HG02642 (cell line): ENCODE measurements around the gene SLC16A5.
"Not testable (repeated sequence)": the region's sequence is repeated elsewhere in the genome, so short reads cannot be mapped to it uniquely, and the experiment has no call there.

Experiments
- ATAC-seq: cut with Tn5 transposase; IDR thresholded peaks from one replicate; pipeline ENCODE4 v1.9.1; 2021; ENCODE audit warnings: mild to moderate bottlenecking; ENCODE audit not compliant: unreplicated experiment, poor library complexity

The SLC16A5 gene

DNA sequence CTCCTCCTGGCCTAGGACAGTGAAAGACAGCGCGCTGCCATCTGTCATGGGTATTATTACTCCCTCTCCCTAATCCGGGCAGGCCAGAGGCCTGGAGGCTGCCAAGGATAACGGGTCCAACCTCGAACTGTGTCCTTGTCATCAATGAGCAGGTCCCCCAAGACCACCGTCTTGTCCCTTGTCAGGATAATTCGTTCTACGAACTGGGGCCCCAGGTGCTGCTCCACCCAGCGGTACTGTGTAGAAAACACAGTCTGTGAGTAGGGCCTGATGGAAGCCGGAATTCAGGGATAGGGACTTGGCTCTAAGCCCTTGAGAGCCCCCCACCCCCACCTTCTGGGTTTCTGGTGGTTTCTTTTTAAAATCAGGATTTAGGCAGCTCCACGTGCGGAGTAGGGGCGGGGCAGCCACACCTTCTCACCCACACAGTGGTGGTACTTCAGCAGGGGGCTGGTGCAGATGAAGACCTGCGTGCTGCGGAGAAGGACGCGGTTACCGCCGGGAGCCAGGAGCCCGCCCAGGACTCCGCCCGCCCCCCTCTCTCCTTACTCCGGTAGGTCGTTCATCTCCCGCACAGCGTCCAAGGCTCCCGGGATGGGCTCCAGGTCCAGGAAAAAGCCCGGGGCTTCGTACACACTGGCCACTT, 43.0 kb downstream of the SLC16A5 start:
- peak; percentile 10 for ATAC-seq

DNA sequence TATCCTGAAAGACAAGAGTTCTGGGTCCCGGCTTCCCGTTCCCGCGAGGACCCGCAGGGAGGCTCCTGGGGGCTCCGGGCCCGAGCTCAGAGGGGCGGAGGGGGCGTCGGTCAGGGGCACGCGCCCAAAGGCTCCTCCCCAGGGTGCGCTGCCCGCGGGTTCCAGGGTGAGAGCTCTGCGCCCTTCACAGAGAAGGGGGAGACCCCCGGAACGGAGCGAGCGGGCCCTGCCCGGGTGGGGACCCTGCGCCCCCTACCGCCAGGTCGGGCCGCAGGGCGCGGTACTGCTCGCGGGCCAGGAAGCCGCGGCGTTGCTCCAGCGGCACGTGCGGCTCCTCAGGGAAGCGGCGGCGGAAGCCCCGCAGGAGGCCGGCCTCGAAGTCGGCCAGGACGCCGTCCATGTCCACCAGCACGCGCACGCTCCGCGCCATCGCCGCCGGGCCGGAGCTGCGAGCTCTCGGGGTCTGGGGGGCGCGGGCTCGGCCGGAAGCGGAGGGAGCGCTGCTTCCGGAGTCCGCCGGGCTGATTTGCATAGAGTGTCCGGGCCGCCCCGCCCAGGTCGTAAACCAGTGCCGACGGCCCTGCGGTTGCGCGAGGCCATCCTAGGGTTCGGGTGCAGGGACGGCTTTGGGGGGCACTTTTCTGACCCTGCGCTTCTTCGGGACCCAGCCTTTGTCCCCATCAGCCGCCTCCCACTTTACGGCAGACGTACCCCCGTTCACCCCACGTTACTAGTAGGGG, 43.7 kb downstream of the SLC16A5 start, which contains the start of gene NT5C:
Gene NT5C (minus strand): TSS at position 465 of the 740 bp plus-strand sequence. CDS start 35 bp downstream, at position 430.
- peak; percentile 80 for ATAC-seq

DNA sequence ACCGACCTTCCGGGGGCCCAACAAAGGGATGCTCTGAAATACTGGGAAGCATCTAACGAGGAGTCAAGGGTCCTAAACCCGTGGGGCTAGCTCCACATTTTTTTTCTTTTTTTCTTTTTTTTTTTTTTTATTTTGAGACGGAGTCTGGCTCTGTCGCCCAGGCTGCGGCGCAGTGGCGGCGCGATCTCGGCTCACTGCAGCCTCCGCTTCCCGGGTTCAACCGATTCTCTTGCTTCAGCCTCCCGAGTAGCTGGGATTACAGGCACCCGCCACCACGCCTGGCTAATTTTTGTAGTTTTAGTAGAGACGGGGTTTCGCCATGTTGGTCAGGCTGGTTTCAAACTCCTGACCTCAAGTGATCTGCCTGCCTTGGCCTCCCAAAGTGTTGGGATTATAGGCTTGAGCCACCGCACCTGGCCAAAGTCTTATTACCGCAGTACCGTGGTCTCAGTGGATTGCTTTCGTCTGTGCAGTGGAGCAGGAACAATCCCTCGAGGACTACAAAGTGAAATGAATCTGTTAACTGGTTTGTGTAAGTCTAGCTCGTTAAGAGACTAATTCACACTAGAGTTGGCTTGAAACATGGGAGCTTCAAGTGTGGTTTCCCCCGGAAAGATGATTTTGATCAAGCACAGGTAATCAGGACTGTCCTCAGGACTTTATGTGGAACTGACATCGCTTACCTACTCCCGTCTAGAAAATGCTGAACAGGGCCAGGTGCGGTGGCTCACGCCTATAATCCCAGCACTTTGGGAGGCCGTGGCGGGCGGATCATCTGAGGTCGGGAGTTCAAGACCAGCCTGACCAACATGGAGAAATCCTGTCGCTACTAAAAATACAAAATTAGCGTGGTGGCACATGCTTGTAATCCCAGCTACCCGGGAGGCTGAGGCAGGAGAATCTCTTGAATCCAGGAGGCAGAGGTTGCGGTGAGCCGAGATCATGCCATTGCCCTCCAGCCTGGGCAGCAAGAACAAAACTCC, 44.6 kb downstream of the SLC16A5 start:
- ATAC-seq = not testable (repeated sequence)

DNA sequence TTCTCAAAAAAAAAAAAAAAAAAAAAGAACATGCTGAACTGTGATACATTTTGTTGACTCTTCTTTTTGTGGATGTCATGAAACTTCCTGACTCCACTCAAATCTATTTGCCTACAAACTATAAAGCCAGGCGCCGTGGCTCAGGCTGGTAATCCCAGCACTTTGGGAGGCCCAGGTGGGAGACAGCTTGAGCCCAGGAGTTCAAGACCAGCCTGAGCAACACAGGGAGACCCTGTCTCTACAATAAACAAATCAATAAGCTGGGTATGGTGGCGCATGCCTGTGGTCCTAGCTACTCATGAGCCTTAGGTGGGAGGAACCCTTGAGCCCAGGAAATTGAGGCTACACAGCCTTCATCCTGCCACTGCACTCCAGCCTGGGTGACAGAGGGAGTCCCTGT, 45.2 kb downstream of the SLC16A5 start:
- ATAC-seq = no peak

DNA sequence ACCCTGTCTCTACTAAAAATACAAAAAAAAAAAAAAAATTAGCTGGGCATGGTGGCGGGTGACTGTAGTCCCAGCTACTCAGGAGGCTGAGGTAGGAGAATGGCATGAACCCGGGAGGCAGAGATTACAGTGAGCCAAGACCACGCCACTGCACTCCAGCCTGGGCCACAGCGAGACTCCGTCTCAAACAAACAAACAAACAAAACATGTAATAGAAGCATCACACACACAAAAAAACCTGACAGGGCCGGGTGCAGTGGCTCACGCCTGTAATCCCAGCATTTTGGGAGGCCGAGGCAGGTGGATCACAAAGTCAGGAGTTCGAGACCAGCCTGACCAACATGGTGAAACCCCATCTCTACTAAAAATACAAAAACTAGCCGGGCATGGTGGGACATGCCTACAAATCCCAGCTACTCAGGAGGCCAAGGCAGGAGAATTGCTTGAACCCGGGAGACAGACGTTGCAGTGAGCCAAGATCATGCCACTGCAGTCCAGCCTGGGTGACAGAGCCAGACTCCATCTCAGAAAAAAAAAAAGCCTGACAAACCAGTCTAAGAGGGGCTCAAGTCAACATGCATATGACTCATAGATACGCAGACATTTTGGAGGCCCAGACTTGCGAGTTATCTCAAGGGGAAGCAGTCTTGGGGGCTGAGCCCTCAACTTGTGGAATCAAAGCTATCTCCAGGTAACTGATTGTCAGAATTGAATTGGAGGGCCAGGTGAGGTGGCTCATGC, 46.0 kb downstream of the SLC16A5 start:
- ATAC-seq = not testable (repeated sequence)

DNA sequence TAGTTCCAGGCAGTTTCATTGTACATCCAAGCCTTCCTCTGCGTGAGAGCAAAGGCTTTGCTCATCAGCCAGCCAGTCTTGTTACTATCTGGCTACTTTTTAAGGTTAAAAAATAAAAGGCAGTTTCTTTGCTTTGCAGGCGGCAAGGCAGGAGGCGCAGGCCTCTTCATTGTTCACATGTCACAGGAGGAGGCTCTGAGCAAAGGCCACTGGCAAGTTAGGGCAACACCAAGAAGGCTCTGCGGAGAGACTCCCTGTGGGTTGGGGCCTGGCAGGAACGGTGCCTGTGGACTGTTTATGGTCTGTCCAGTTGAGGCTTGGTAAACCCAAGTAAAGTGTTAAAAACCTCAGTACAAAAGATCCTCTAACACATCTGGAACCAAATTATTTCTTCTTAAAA, 47.7 kb downstream of the SLC16A5 start:
- ATAC-seq = no peak

DNA sequence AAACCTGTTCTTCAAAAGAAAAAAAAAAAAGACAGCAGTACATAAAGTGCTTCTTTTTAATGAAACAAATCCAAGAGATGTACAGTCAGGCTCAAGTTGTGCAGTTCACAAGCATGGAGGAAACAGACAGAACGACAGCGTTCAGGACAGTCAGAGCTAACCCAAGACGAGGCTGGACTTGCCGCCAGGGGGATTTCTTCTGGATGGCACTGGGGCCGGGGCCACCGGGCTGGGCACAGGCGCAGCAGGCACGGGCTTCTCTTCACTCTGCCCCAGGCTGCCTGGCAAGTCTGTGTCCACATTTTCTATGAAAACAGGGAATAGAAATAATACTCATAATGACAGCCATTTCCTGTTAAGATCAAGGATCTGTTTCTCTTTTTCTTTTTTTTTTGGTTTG, 48.2 kb downstream of the SLC16A5 start:
- no peak for ATAC-seq

DNA sequence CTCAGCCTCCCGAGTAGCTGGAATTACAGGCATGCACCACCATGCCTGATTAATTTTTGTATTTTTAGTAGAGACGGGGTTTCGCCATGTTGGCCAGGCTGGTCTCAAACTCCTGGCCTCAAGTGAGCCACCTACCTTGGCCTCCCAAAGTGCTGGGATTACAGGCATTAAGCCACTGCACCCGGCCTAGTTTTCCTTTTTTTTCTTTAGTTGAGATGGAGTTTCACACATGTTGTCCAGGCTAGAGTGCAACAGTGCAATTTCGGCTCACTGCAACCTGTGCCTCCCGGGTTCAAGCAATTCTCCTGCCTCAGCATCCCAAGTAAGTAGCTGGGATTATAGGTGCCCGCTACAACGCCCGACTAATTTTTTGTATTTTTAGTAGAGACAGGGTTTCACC, 50.0 kb downstream of the SLC16A5 start:
- not testable (repeated sequence) for ATAC-seq

DNA sequence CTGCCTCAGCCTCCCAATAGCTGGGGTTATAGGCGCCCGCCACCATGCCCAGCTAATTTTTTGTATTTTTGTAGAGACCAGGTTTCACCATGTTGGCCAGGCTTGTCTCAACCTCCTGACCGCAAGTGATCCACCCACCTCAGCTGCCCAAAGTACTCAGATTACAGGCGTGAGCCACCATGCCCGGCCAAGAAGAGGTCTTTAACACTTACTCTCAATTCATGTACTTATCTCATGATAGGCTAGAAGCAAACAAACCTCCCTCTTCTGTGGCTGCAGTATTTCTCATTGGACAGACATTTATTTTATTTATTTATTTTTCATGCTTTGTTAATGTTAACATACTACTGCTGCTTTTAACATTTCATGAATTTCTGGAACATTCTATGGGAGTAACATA, 50.8 kb downstream of the SLC16A5 start:
- no peak for ATAC-seq

DNA sequence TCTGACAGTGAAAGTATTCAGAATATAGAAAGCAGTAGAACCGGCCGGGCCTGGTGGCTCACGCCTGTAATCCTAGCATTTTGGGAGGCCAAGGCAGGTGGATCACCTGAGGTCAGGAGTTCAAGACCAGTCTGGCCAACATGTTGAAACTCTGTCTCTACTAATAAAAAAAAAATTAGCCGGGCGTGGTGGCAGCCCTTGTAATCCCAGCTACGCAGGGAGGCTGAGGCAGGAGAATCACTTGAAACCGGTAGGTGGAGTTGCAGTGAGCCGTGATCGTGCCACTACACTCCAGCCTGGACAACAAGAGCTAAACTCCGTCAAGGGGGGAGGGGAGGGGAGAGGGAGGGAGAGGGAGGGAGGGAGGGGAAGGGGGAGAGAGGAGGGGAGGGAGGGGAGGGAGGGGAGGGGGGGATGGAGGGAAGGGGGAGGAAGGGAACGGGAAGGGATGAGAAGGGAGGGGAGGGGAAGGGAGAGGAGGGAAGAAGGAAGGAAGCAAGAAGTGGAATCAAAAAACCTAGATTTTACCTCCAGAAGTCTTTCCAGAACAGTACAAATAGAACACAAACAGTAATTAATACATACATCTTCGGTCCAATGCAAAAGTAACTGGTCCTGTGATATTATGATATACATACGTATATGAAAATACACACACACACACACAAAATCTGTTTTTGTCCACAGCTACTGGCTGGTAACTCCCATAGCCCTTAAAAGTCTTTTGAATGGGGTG, 54.6 kb downstream of the SLC16A5 start:
- ATAC-seq = no peak

DNA sequence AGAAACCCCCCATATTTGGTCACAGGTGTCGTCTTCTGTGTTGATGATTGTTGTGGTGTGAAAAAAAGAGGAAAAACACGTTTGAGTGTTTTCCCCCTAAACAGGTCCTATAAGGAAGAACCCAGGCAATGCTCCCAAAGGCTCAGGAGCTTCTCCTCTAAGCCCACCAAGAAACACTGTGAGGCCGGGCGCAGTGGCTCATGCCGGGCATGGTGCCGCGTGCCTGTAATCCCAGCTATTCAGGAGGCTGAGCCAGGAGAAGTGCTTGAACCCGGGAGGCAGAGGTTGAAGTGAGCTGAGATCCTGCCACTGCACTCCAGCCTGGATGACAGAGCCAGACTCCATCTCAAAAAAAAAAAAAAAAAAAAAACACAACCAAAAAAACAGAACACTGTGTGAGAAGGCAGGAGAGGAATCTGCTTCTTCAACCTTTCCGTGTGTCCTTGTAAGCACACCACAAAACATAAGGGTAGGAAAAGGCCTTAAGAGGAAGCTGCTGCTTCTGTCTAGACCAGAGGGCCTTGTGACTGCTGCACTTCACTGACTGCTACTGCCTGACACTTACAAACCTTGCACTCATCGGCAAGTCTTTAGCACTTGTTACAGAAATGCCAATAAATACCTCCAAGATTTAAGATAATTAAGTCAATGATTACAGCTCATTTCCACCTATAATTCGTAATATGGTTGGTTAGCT, 57.2 kb downstream of the SLC16A5 start:
- ATAC-seq = no peak

DNA sequence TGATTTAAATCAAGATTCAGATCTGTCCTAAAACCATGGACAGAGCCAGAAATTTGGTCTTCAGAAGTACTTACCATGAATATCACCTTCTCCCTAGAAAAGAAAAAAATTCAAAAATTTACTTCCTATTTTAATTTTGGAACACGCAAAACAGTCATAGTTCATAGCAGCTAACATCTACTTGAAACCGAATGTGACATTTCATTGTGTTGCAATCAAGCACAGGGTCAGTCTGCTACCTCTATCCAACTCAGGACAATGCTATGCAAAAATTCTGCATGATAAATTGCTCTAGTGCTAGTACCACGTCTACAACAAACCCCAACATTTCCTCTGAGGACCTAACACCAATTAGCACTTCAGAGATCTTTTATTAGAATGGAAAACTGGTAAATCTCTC, 58.8 kb downstream of the SLC16A5 start:
- no peak for ATAC-seq

DNA sequence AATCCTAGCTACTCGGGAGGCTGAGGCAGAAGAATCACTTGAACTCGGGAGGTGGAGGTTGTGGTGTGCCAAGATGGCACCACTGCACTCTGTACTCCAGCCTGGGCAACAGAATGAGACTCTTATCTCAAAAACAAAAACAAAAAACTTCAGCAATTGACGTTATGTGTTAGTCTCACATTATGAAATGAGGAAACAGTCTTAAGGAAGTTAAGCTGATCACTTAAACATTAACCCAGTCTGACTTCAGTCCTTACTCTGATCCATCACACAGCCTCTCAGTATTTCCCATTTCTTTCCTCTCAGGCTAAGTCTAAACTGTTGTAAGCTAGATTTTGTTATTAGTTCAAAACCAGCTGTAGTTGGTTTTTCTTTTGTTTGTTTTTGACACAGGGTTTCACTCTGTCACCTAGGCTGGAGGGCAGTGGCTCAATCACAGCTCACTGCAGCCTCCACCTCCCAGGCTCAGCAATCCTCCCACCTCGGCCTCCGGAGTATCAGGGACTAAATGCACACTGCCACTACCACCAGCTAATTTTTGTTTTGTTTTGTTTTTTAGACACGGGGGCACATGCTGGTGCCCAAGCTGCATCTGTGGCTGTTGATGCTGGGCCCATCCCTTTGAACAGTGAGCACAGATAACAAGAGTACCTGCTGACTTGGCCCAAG, 60.3 kb downstream of the SLC16A5 start:
- no peak for ATAC-seq

DNA sequence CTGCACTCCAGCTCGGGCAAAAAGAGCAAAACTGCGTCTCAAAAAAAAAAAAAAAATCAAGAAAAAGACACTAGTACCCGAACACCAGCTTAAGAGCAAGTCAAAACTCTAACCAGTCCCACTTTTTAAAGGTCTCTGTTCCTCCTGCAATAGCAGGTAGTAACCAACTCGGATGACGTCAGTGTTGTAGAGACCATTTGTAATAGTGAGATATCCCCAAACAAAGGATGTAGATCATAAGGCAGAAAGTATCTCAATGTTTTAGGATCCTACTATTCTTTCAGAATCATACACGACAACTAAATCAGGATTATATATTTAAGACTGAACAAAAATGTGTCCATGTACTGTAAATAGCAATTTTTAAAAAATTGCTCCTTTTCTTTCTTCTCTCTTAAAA, 64.2 kb downstream of the SLC16A5 start:
- no peak for ATAC-seq

DNA sequence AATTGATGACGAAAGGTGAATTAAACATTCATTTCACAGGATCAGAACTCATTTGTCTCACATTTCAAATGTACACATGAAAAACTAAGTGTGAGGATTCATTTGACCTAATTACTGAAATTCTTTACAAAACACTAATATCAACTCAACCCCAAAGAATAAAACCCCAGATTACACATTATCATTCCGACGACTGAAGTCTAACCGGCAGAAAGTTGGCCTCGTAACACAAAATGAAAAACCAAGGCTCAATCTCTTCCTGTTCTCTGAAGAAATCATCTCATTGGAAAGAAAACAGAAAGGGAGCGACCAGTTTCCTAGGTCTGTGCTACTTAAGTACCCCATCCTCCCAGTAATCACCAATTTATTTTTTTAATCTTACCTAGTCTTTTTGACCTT, 64.8 kb downstream of the SLC16A5 start:
- ATAC-seq = no peak

DNA sequence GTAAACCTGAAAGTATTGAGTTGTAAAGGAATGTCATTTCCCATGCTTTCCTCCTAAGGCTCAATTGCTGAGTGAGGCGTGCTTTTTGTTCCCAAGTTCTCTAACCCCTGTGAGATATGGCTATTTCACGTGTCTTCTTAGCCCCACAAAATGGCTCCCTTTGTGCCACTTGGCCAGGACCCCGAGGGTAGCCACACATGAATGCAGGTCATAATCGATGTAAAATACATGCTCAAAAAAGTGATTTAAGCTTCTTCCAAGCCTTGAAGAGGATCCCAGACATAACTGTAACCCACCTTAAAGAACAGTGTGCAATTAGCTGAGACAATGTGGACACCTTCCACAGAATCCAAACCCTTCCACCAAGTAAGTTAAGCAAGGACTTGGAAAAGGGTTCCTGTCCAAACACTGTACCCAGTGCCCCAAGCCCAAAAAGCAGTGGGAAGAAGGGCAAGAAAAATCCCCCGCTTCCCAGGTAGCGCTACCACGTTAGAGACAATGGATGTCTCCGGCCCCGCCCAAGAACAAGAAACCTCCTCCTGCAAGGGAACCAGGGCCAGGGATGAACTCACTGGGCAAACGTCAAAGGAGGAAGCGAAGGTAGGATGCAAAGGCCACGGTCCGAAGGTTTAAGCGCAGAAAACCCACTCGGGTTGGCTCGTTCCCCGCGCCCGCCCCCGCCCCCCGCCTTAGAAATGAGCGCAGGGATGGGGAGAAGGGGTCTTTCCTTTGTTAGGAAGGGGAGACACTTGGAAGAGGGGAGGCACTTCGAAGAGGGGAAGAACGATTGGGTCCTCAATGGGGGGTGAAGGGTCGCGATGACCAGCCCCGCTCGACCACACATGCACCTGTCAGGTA, 65.4 kb downstream of the SLC16A5 start:
- ATAC-seq = no peak

DNA sequence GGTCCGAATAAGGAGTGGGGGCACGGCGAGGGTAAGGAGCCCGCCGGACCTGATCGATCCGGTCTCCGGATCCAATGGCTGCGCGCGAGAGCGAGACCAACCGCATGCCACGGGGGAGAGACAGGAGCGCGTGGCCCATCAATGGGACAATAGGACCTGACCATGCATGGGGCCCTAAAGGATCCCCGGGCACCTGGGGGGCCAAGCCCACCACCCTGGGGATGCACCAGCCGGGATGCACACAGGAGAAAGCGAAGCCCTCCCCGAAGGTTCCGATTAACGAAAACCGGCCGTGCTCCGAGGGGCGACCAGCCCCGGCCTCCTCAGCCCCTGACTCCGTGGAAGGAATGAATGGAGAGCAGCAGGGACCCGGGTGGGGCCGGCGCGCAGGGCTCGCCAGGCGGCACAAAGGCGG, 66.0 kb downstream of the SLC16A5 start:
- ATAC-seq = peak; percentile 9
